WERI-Rb-1 (cell line): Measurements from ENCODE around the gene COL4A1.

Experiments used
- DNase-seq: peaks from one replicate; pipeline ENCODE4 v3.0.0-alpha.2; 2020
- H3K27ac ChIP-seq: fragments of 250-450 bp; sonication (Bioruptor Pico); 2 replicates; pipeline ENCODE4 v1.5.1; 2020; ENCODE audit warnings: mild to moderate bottlenecking, moderate library complexity
- H3K27me3 ChIP-seq: fragments of 250-450 bp; sonication (Bioruptor Pico); 2 replicates; pipeline ENCODE4 v1.5.1; 2021; ENCODE audit warnings: mild to moderate bottlenecking, low read depth, moderate library complexity; ENCODE audit not compliant: insufficient read depth, severe bottlenecking
- H3K36me3 ChIP-seq: fragments of 250-450 bp; sonication (Bioruptor Pico); 2 replicates; pipeline ENCODE4 v1.5.1; 2020; ENCODE audit warnings: mild to moderate bottlenecking, moderate library complexity
- H3K4me3 ChIP-seq: 2 replicates; pipeline ENCODE4 v1.5.1; 2011; ENCODE audit warnings: low read depth, mild to moderate bottlenecking, control low read depth, low read length
- H3K9me3 ChIP-seq: fragments of 250-450 bp; sonication (Bioruptor Pico); 2 replicates; pipeline ENCODE4 v1.5.1; 2021; ENCODE audit warnings: mild to moderate bottlenecking, moderate library complexity; ENCODE audit not compliant: severe bottlenecking
- TF ChIP-seq, protein P1 (sequence below): IDR thresholded peaks from 2 replicates; pipeline ENCODE4 v1.5.1; 2011; ENCODE audit warnings: low read depth, mild to moderate bottlenecking, control low read depth, inconsistent platforms, low read length

COL4A1 gene

DNA sequence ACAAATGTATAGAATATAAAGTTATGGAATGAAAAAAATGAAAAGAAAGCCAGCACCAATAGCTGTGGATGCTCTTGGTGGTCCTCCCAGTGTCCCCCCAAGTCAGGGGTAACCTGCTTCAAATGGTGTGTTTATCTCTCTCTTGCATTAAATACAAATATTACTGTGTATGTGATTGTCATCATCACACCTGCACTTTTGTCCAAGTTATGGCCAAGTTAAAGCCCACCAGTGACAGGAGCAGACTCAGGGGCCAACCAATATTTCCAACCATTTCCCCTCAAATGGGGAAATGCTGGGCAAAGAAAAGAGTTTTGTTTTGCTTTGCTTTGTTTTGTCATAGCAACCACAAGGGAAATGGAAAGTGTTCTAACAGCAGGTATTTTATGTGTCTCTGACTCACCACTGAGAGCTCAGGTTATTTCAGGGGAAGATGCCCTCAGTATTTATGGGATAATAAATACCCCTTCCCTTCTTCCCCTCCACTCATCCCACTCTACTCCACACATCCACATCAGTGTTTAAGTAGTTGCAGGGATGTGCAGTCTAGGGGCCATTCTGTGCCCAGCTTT lies 133.6 kb downstream of the COL4A1 start:
- peaks cover 16% of the 10 kb centered on the region for H3K36me3 ChIP-seq
- TF ChIP-seq, protein P1, sequence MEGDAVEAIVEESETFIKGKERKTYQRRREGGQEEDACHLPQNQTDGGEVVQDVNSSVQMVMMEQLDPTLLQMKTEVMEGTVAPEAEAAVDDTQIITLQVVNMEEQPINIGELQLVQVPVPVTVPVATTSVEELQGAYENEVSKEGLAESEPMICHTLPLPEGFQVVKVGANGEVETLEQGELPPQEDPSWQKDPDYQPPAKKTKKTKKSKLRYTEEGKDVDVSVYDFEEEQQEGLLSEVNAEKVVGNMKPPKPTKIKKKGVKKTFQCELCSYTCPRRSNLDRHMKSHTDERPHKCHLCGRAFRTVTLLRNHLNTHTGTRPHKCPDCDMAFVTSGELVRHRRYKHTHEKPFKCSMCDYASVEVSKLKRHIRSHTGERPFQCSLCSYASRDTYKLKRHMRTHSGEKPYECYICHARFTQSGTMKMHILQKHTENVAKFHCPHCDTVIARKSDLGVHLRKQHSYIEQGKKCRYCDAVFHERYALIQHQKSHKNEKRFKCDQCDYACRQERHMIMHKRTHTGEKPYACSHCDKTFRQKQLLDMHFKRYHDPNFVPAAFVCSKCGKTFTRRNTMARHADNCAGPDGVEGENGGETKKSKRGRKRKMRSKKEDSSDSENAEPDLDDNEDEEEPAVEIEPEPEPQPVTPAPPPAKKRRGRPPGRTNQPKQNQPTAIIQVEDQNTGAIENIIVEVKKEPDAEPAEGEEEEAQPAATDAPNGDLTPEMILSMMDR, result no peak
- no peak overlapping the region for H3K4me3 ChIP-seq
- H3K27ac ChIP-seq, result no peak overlapping the region
- peaks cover 9% of the 10 kb centered on the region for H3K9me3 ChIP-seq
- no peak for DNase-seq
- H3K27me3 ChIP-seq, result no peaks in the 10 kb centered on the region

DNA sequence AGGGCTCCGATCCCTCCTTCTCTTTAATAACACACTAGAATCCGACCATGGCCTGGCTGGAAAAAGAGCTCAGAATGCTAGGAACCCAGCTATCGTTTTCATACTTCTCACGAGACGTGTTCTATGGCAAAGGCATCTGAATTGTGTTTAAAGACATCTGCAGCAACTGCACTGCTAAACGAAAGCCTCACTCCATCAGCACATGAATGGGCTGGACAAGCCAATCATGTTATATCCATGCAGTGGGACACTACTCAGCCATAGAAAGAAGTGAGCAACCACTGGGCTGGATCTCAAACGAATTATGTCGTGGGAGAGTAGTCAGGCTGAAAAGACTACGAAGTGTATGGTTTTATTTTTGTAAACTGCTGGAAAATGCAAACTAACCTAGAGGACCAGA lies 136.1 kb downstream of the COL4A1 start:
- Histone ChIP-seq H3K4me3 (no peak overlapping the region), H3K9me3 (peaks cover 9% of the 10 kb centered on the region), H3K27ac (no peak overlapping the region), H3K36me3 (peaks cover 9% of the 10 kb centered on the region), H3K27me3 (no peaks in the 10 kb centered on the region)
- no peak for DNase-seq
- TF ChIP-seq, protein P1, result no peak

DNA sequence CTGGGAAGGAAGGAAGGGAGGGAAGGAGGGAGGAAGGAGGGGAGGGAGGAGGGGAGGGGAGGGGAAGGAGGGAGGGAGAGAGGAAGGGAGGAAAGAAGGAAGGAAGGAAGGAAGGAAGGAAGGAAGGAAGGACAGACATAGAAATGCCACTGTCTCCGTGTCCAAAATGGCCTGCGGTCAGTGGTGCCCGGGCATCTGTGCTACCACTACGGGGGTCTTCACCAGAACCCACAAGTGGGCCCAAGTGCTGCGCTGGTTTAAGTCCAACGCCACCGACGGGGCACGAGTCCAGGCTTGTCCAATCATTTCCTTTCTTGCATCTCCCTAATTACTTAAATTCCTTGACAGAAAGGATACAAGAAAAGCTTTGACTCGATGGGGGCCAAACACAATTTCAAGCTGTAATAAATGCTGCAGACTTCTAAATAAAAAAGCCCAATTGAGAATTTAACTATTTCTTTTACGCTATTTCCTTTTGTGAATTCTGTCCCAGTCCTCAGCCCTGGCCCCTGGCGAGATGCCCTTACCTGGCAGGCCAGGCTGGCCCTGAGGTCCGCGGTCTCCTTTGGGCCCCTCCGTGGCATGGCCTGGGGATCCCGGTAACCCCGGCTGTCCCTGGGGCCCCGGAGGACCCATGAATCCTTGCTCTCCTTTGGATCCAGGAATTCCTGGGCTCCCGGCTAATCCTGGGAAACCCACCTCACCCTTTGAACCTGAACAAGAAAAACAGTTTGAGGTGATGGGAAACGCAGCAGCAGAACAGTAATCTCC lies 136.8 kb downstream of the COL4A1 start:
- Histone ChIP-seq H3K9me3 (peaks cover 9% of the 10 kb centered on the region), H3K27ac (no peak overlapping the region), H3K27me3 (no peaks in the 10 kb centered on the region), H3K36me3 (peaks cover 9% of the 10 kb centered on the region), H3K4me3 (no peak overlapping the region)
- DNase-seq, result no peak
- TF ChIP-seq, protein P1, result no peak

DNA sequence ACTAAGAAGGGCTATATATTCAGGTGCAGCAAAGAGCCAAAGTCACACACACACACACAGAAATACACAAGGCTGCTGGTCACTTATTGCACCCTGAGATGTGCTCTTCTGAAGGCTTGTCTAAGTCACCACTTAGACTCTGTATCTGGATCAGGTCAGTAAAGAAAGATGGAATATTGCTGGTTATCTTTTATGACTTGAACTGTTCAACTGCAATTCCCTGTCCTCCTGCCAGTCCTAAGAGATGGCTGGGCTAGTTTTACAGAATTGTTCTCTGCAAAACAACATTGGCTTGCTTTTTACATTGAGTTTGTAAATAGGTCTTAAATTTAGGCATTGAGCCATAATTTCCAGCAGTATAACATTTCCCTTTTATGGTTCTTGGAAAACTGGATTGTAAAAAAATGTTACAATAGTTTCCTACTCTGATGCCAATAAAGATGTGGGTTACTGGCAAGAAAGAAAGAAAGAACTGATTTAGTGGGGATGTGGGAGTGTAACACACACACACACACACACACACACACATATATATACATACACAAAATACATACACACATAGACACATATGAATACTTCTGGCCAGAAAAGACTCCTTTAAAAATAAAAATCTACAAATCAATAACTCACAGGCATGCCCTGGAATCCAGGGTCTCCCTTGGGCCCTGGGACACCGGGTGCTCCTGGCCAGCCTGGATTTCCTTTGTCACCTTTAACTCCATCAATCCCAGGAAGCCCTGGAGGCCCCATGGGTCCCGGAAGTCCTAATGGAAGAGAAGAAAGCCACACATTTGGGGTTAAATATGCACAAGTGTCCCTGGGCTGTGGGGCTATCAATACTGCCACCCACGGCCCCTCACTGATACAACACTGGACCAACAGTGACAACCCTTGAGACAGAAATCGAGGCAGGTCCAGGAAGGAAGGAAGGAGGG lies 137.7 kb downstream of the COL4A1 start:
- TF ChIP-seq, protein P1, result no peak
- no peak for DNase-seq
- Histone ChIP-seq H3K36me3 (peaks cover 9% of the 10 kb centered on the region), H3K9me3 (peaks cover 9% of the 10 kb centered on the region), H3K27ac (no peak overlapping the region), H3K27me3 (no peaks in the 10 kb centered on the region), H3K4me3 (no peak overlapping the region)

DNA sequence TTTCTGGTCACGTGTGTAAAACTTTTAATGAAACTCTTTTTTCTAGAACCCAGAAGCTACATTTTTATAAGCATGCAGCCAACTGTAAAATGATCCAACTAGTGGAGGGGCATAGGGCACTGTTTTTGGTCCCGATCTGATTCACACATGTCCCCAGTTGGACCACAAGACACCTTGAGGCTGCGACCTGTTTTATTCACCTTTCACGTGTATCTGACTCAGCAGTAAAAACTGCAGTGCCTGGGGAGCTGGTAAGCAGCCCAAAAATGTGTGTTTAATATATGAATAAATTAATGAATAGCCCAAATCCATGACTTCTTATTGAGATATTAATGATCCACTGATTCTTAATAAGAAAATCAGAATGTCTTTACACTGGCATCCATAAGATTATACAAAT lies 140.4 kb downstream of the COL4A1 start:
- no peaks in the 10 kb centered on the region for H3K27me3 ChIP-seq
- no peaks in the 10 kb centered on the region; the same call in 1 of the 2 replicates for H3K36me3 ChIP-seq
- TF ChIP-seq, protein P1, result no peak
- no peaks in the 10 kb centered on the region for H3K9me3 ChIP-seq
- DNase-seq, result no peak
- H3K4me3 ChIP-seq, result no peak overlapping the region
- H3K27ac ChIP-seq, result no peak overlapping the region
